COR-L47 (cell line): ENCODE measurements around the gene ARRB1.
A peak's percentile ranks its signal among the peaks of the same experiment; 100 is the strongest.

Experiments
- DNase-seq: peaks from one replicate; lab custom pipeline; 2025; lab: John Stamatoyannopoulos, UW

Gene ARRB1

DNA sequence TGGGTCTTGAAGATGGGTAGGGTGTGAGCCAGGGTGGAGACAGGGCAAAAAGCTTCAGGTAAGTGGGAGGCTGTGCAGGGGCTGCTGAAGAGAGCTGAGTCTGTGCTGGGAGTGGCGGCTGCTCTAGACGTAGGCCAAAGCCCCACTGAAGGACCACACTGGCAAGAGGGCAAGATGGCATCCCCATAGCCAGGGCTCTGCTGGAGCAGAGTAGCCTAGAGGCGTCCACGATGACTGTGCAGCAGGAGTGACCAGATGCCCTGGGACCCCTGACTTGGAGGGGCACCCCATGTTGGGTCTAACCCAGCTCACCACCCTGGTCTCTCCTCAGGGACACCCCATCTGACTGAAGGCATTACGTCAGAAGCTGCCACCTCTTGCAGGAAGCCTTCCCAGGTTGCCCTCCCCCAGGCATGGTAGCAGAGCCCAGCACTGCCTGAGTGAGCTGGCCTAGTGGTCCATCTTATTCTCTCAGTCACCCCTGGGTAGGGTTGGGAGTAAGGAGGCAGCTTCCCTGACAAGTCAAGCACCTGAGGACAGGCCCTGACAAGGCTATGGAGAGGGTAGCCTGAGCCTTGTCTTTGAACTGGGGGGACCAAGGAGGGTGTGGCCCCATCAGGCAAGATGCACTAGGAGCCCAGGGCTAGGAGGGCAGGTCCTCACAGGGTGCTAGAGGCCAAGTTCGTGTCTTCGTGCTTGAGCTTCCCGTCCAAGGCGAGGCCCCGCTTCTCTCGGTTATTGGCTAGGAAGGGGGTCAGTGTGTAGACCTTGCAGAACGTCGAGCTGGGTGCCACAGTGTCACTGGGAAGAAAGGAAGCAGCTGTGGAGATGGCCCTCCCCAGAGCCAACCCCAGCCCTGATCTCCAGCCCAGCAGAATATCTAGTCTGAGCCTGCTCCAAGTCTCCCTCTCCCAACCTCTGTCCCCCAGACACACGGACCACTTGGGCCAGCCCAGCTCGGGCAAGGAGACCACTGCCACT is 77.8 kb downstream of the ARRB1 start:
- no peak for DNase-seq

DNA sequence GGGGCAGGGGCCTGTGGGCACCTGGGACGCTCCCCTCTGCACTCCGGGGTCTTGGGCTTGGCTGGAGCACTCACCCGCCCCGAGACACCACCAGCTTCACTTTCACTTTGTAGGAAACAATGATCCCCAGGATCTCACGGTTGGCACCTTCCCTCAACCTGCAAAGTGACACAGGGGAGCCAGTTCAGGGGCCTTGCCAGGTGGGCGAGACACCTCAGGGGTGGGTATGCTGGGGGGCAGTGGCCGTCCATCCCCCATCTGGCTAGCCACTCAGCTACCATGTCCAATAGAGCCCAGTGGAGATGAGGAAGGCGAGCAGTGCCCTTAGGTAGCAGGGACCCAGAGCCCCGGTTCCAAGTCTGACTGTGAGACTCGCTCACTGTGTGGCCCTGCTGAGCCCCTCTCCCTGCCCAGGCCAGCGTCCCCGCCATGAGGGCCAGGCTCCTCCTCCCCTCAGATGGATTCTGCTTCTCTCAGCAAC is 78.6 kb downstream of the ARRB1 start:
- DNase-seq, result no peak

DNA sequence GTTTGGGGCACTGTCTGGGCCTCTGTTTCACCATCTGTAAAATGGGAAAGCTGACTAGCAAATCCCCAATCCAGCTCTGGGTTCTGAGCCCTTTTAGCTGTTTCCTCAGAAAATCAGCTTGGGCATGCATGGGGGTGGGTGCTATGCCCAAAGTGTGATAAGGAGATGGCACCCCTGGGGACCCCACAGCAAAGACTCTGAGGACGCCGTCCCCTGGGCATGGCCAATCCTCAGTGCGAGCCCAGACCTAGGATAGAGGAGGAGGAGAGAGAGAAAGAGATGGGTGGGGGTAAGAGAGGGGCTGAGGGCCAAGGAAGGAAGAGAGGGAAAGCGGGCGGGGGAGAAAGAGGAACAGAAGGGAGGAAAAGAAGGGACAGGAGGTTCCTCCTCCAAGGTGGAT is 79.1 kb downstream of the ARRB1 start:
- no peak for DNase-seq

DNA sequence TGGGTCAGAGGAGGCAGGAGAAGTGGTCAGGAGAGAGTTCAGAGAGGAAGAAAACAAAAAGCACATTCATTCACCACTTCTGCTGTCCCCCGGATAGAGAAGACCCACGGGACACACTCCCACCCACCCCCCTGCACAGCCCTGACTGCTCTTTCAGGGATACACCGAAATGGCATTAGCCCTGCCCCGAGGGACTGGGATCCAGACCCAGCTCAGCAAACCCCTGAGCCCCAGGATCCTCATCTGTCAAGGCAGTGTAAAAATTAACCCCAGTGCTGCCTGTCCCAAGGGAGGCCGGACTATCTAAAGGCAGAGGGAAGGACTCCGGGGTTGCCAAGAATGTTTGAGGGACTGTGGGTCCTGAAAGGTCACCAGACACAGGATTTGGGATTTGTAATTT is 79.7 kb downstream of the ARRB1 start:
- DNase-seq, result no peak

DNA sequence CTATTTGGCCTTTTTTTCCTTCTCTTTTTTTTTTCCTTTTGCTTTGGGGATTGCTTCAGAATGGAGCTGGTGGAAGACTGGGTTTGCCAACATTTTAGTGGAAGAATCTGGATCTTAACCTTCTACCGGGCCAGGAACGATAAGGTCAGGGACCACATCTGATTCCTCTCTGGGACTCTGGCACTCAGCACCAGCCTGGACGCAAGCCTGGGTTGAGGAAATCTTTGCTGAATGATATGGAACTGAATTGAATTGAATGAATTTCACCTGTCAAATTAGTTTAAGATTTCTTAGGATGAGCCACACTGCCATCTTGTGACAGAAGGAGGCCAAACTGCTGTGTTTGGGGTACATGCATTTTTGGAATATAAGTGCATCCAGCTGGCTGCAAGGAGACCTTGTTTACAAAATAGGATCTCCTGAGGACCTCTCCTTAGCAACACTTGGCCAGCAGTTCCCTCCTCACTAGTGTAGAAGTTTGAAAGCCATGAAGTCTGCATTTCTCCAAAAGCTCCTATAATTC is 80.5 kb downstream of the ARRB1 start:
- DNase-seq, result peak; percentile 7

DNA sequence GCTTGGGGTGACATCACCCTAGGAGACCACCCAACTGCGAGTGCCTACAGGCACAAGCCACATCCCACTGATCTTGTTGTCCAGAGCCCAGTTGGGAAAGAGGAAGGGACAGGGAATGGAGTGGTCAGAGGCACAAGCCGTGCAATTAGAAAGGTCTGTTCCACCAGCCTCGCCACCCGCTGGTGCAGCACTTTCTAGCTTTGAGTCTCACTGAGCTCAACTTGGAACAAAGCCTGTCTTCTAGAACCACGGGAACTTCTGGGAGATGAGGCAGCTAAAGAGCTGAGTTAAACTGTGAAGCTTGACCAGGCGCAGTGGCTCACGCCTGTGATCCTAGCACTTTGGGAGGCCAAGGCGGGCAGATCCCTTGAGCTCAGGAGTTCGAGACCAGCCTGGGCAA is 81.6 kb downstream of the ARRB1 start:
- no peak for DNase-seq

DNA sequence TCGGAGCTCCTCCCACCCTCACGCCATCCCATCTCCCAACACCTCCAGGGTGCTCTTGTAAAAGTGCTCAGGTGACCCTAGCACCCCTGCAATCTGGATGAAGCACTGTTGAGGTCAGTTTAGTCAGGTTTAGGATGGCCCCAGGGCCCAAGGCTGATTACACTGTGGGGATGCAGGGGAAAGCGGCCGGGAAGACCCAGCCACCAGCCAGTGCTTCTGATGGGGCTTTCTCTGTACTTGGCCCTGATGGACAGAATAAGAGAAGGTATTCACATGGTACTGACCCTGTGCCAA is 82.1 kb downstream of the ARRB1 start:
- DNase-seq, result no peak

DNA sequence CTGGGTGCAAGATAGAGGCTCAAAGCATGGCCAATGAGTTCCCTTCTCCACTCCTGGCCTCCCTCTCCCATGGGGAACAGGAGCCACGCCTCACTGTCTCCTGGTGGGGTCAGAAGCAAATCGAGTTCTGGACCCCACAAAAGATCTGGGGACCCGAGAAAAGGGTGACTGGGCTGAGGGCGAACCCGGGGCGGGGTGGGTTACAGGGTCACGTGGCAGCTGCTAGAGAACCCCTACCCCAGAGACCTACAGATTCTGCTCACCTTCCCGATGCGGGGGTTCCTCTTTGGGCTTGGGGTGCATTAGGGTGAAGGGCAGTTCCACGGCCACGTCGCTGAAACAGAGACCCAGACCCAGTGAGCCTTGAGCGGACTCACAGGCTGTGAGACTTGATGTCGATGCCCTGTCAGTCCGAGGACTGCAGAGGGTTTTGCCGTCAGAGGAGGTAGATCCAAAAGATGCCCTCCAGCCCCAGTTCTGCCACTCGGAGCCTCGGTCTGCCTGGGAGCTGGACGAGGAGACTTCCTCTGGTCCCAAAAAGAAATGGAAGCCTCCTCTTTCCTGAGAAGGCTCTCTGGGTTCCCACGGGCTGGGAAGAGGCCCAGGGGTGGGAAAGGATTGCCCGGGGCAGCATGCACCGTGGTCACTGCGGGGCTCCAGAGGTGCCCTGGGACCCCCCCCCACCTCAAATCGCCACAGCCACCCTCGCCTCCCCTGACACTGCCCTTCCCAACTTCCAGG is 82.7 kb downstream of the ARRB1 start:
- no peak for DNase-seq

DNA sequence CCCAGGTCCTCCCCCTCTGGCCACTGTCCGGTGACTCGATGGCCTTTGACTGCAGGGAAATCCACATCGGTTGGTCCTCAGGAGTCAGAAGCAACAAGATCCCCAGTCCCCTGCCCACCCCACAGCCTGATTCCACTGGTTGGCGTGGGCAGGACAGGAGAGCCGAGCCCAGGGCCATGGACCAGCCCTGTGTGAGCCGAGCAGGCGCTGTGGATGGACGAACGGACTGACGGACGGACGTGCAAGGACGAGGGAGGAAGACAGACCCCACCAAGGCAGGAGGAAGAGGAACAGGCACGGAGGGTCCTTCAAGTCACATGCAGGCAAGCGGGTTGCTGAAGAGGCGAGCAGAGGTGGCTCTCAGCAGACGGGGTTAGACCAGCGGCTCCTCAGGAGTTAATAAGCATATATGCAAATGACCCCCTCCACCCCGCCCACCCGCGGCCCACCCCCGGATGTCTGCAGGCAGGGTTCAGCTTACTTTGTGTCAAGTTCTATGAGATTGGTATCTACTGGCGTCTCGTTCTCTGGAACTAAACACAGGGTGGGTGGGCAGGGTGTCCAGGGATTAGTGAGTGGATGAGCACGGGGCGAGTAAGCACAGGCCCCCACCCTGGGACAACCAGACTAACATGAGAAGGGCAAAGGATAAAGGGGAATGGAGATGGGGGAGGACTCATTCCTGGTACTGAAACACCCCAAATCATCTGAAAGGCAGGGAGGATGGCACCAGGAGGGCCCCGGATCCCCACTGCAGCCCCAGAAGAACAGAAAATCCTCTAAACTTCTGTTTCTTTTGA is 84.1 kb downstream of the ARRB1 start:
- no peak for DNase-seq

DNA sequence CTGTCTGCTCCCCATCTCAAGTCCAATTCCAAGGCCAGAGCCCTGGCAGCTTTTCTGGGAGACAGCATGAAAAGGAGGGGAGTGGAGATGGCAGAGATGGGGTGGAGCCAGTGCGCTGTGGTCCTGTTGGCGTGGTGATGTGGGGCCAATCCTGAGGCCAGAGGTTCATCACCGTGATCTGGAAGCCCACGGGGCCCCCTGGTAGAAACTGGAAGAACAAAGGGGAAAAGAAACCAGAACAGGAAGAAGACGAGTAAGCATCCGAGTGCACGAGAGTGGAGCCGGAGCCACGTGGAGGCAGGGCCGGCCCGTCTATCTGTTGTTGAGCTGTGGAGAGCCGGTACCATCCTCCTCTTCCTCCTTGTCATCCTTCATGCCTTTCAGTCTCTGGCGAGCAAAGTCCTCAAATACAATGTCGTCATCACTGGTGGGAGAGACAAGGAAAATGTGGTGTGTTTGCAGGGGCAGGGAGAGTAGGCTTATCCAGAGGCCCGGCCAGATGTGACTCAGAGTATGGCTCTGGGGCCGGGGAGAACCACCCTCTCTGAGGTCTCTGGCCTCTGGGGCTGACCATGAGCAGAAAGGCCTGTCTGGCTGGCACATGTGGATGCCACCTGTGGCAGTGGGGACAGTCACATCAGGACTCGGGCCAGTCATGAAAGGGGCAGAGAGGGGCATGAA is 85.5 kb downstream of the ARRB1 start:
- no peak for DNase-seq

DNA sequence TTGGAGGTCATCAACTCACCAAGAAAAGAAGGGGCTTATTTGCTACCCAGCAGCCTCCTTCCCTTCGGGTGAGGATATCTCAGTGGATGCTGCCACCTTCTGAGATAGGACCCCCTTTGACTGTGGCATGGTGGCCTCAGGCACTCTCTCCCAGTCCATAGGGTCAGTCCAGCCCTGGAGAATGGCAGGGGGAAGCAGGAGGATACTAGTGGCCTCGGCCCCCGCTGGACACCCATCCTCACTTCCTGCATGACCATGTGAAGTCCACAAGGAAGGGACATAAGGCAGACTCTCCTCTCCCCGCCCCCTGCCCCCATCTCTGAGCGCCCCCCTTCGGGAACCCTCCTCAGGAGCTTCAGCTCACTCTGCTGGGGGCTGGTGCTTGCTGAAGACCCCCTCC is 86.5 kb downstream of the ARRB1 start:
- DNase-seq, result no peak

DNA sequence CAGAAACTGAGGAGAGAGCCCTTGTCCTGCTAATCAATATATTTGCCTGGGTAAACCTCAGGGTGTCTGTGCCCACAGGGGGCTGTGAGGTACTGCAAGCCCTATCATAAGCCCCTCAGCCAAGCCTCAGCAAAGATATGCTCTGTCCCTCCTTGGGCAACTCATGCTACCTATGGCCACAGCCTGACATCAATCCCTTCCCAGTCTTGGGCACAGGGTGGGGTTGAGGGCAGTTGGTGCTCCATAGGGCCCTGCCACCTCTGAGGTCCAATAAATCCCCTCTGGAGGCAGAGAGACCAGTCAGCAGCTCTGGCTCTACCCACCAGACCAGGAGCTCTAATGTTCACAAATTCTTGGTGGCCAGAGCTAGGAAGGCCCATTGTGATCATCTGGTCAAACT is 87.1 kb downstream of the ARRB1 start:
- DNase-seq, result no peak

DNA sequence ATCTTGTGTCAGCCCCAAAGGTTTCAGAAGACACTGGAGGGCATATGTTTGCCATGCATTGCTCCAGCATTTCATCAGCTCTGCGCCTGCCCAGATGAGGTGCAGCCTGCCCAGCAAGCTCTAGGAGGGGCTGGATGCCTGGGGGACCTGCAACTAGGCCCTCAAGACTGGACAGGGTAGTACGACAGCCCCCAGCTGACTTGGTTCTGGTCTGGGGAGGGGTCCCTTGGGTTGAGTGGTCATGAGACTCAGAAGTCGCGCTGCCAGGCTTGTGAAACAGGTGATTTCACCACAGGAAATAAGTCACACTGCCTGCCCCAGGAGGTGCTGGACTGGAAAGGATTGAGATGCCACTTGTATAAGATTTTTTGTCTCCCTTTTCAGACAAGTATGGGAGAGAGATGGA is 87.5 kb downstream of the ARRB1 start:
- no peak for DNase-seq

DNA sequence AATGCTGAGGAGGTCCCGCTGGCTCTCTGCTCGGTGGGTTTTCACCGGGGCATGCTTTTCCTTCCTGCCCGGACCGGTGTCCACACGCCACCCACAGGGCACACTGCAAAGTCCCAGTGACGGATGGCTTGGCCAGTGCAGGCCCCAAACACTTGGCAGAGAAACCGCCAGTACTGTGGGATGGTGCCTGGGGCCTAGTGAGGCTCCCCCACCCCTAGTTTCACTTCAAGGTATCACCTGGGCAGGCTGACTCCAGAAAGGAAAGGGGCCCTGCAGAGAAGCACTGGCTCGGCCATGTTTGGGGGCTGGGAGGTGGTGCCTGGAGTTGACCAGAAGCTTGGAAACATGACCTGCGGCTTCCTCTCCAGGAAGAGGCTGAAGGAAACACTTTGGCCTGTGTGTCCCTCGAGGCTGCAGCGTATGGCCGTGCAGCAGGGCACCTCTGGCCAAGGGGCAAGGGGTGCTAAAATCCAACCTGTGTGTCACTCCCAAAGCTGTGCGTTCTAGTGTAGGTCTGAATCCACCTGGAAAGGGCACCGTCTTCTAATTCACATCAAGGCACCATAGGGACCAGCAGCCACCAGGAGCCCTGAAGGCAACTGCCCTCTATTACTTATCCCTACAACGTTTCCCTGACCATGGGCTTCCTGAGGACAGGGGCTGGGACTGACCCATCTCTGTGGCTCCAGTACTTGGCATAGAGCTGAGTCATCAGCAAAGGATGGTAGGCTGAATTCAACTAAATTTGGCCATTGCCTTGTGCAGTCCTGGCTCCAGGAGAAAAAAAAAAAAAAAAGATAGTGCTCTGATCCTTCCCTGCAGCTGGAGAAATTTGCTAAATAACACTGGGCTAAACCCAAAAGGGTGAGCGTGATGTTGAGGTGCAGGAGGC is 88.3 kb downstream of the ARRB1 start:
- DNase-seq, result no peak

DNA sequence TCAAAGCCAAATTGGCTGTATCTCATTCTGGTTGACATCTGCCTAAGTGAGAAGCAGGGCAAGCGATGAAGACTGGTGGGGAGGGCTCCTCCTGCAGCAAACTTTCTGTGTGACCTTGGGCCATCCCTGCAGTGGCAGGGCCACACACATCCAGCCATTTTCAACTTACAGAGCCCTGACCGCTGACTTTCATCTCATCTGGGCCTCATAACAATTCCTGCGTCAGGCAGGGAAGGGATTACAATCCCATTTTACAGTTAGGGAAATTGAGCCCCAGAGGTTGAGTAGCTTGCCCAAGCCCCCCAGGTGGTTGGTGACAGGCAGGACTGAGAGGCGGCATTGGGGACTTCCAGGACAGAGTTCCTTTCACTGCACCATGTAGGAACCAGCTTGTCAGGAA is 89.0 kb downstream of the ARRB1 start:
- DNase-seq, result no peak

DNA sequence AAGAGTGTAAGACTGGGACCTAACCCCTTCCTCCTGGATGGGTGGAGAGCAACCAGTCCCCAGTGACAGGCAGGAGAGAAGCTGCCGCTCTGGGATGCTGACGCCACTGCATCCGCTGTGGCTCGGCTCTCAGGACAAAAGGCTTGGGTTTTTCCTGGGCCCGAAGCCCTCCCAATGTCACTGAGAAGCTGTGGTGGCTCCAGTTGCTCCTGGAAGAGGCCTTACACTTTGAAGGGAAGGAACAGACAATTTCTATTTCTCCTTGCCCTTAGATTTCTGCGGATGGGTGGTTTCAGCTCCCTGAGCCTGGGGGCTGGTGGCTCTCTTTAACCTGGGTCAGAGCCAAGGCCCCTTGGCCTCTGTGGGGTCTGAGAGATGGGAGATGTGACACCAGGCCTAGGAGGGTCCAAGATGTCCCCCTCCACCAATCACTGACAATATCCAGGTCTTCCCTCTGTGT is 89.5 kb downstream of the ARRB1 start:
- DNase-seq, result no peak

DNA sequence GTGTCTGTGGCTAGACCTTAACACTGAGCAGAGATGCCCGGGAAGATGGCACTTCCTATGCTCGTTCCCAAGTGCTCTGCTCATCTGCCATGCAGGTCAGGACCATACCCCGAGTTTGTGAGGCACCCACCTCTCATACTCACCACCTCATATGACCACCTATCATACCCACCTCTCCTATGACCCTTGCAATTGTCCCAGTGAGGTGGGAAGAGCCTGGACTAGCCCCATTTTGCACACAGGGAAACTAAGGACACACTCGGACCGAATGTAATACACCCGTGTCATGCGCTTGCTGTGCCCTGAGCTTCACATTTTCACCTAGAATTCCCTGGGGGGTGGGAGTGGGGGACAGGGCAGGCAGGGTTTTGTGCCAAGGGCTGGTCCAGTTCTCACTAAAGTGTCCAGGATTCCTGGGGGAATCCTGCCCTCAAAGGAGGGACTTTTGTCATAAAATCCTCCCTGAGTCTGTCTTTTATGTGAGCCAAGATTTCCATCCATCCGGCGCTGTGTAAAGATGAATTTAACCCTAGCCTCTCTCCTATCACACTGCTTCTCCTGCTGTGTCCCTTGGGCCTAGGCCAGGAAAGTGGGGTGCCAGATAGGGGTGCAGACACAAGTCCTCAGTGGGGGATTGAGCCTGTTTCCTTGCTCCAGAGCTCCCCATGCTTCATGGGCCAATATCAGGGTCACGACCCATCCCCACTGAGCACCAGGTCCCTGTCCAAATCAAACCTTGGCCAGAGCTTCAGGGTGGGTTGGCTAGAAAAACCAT is 90.9 kb downstream of the ARRB1 start:
- no peak for DNase-seq

DNA sequence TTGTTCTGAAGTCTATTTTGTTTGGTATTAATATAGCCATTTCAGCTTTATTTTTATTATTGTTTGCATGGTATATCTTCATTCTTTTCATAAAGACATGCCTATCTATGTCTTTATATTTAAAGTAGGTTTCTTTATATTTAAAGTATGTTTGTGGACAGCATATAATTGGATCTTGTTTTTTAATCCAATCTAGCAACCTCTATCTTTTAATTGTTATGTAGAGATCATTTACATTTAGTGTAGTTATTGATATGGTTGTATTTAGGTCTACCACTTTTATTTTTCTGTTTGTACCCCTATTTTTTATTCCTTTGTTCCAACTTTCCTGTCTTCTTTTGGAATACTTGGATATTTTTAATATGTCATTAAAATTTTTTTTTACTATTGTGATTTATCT is 97.1 kb downstream of the ARRB1 start:
- DNase-seq, result no peak

DNA sequence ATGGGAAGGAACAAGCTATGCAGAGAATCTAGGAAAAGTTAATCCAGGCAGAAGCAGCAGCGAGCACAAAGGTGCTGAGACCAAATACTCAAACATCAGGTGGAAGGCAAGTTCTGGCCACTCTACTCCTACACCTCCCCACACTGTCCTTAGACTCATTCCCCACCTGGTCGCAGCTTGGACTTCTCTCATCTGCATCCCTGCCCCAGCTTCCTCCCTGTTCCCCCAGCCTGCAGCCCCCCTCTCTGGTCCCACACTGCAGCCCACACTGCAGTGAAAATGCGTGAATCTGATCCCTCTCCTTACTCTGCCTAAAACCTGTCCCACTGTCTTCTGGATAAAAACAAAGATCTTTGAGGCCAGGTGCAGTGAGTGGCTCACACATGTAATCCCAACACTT is 101.8 kb downstream of the ARRB1 start:
- no peak for DNase-seq

DNA sequence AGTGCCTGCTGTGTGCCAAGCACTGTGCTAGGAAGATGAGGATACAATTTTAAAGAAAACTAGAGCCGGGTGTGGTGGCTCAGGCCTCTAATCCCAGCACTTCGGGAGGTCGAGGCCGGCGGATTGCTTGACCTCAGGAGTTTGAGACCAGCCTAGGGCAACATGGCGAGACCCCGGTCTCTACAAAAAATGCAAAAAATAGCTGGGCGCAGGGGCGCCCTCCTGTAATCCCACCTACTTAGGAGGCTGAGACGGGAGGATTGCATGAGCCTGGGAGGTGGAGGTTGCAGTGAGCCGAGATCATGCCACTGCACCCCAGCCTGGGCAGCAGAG is 102.6 kb downstream of the ARRB1 start:
- no peak for DNase-seq
